HFF-Myc (cell line): ENCODE data around the gene MSI2.

Experiments
- DNase-seq: peaks from one replicate; pipeline ENCODE4 v3.0.0-alpha.2; 2011; ENCODE audit warnings: low read depth; ENCODE audit errors: extremely low read depth
- H3K4me3 ChIP-seq: replicated peaks from 2 replicates; pipeline ENCODE4 v1.5.1; 2011; ENCODE audit warnings: low read depth, mild to moderate bottlenecking, control low read depth, low read length
- CTCF ChIP-seq: IDR thresholded peaks from 2 replicates; pipeline ENCODE4 v1.5.1; 2012; ENCODE audit warnings: mild to moderate bottlenecking, low read depth, low read length, control low read depth; ENCODE audit errors: missing control alignments

Gene MSI2

GRCh38 chr17:57282296-57282695 is 26.0 kb downstream of the MSI2 start:
- no peak overlapping the region for H3K4me3 ChIP-seq
- TF ChIP-seq CTCF = no peak
- no peak for DNase-seq

- TF ChIP-seq CTCF = no peak
- no peak for DNase-seq
- no peak overlapping the region for H3K4me3 ChIP-seq
These were observed 27.1 kb downstream of the MSI2 start for GRCh38 chr17:57283203-57283971.

GRCh38 chr17:57284583-57284982 is 28.3 kb downstream of the MSI2 start:
- no peak overlapping the region for H3K4me3 ChIP-seq
- no peak for DNase-seq
- no peak for TF ChIP-seq CTCF

- TF ChIP-seq CTCF = no peak
- no peak overlapping the region for H3K4me3 ChIP-seq
- DNase-seq = no peak
These were observed 28.8 kb downstream of the MSI2 start for GRCh38 chr17:57284984-57285646.

- no peak overlapping the region for H3K4me3 ChIP-seq
- no peak for DNase-seq
- TF ChIP-seq CTCF = no peak
These were observed 29.4 kb downstream of the MSI2 start for GRCh38 chr17:57285701-57286100.

- no peak for TF ChIP-seq CTCF
- no peak overlapping the region for H3K4me3 ChIP-seq
- DNase-seq = no peak
These were observed 30.2 kb downstream of the MSI2 start for GRCh38 chr17:57286399-57287105.
